Measurements from ENCODE around the gene CDKN1C. TPM values are rescaled to one million over a fixed set of nuclear protein-coding genes. Genes with fewer than 3 reads are reported as not detected.

Gene CDKN1C
- total and polyA plus RNA-seq, 9 donors: 72.3 to 363 (median 211) TPM

GRCh38 chr11:2835296-2835695 is 50.3 kb downstream of the CDKN1C start:
- 62 to 84% (median 71%) methylated on average over 6 of the region's 6 CpGs for WGBS, 3 donors
- no peaks in the 10 kb centered on the region for H3K36me3 ChIP-seq
- intact Hi-C loops (cut with DNase I): loop anchor here in 1 of 4 donors (5.0 kb wide), 1 partner anchor 42 kb away; no protein-coding TSS in a partner anchor
- peaks cover 8% of the 10 kb centered on the region for H3K4me1 ChIP-seq (ENCODE audit: insufficient read depth)
- no peak for DNase-seq
- H3K27ac ChIP-seq: no peak overlapping the region
- no peaks in the 10 kb centered on the region for H3K9me3 ChIP-seq
- H3K4me3 ChIP-seq: no peak overlapping the region
- H3K27me3 ChIP-seq: no peaks in the 10 kb centered on the region
- TF ChIP-seq EP300 (IDR thresholded peaks at IDR 0.05) (no peak), POLR2A (IDR thresholded peaks at IDR 0.05) (no peak), CTCF (IDR thresholded peaks at IDR 0.05) (no peak)

- intact Hi-C loops (cut with DNase I): loop anchor here in 1 of 4 donors (5.0 kb wide), 1 partner anchor 43 kb away; no protein-coding TSS in a partner anchor
- no peaks in the 10 kb centered on the region for H3K27me3 ChIP-seq
- H3K36me3 ChIP-seq: no peaks in the 10 kb centered on the region
- DNase-seq: peak in 4 of 5 donors; percentile 48 to 71 (median 66)
- no peaks in the 10 kb centered on the region for H3K9me3 ChIP-seq
- 41 to 60% (median 59%) methylated on average over 14 to 16 of the region's 16 CpGs for WGBS, 3 donors
- H3K4me1 ChIP-seq (ENCODE audit: insufficient read depth): peaks cover 8% of the 10 kb centered on the region
- no peak overlapping the region for H3K4me3 ChIP-seq
- H3K27ac ChIP-seq: no peak overlapping the region
- TF ChIP-seq POLR2A (IDR thresholded peaks at IDR 0.05): no peak
- no peak for TF ChIP-seq EP300 (IDR thresholded peaks at IDR 0.05)
- no peak for TF ChIP-seq CTCF (IDR thresholded peaks at IDR 0.05)
These were observed 50.9 kb downstream of the CDKN1C start for GRCh38 chr11:2834503-2835273.

GRCh38 chr11:2833716-2834502 is 51.7 kb downstream of the CDKN1C start:
- TF ChIP-seq POLR2A (IDR thresholded peaks at IDR 0.05): no peak
- no peak for TF ChIP-seq EP300 (IDR thresholded peaks at IDR 0.05)
- no peak for TF ChIP-seq CTCF (IDR thresholded peaks at IDR 0.05)
- no peaks in the 10 kb centered on the region for H3K27me3 ChIP-seq
- WGBS, 3 donors: 87 to 89% (median 87%) methylated on average over 19 of the region's 19 CpGs
- intact Hi-C loops (cut with DNase I): no loop called here
- H3K36me3 ChIP-seq: no peaks in the 10 kb centered on the region
- no peak overlapping the region for H3K27ac ChIP-seq
- peaks cover 8% of the 10 kb centered on the region for H3K4me1 ChIP-seq (ENCODE audit: insufficient read depth)
- H3K9me3 ChIP-seq: no peaks in the 10 kb centered on the region
- no peak overlapping the region for H3K4me3 ChIP-seq
- no peak for DNase-seq

Small RNA genes lying within 50 kb of the gene (small RNA-seq; reads per million reads assigned to genes)
- not detected for gene AC013791.1

Other genes with a start within 250 kb of the CDKN1C start
- gene KCNQ1OT1, start 185.8 kb downstream of the CDKN1C start, total RNA-seq: 10 to 100 TPM in 1 of 7 donors, 1 to 10 TPM in 6; 3.9 to 11.5 (median 6.8) TPM
- under 1 TPM; 0.43 to 0.52 TPM for gene KCNQ1OT1, start 185.8 kb downstream of the CDKN1C start, polyA plus RNA-seq
- gene PHLDA2, start 43.6 kb upstream of the CDKN1C start, total RNA-seq: 10 to 100 TPM in 1 of 7 donors, 1 to 10 TPM in 3, under 1 TPM in 3; 0.60 to 11.3 (median 1.7) TPM
- gene PHLDA2, start 43.6 kb upstream of the CDKN1C start, polyA plus RNA-seq: 1 to 10 TPM in 1 of 2 donors, not detected in 1; 4.4 TPM
- 100 to 1,000 TPM in 6 of 7 donors, 10 to 100 TPM in 1; 71.3 to 136 (median 102) TPM for gene NAP1L4, start 106.6 kb upstream of the CDKN1C start, total RNA-seq
- gene NAP1L4, start 106.6 kb upstream of the CDKN1C start, polyA plus RNA-seq: 100 to 1,000 TPM in 1 of 2 donors, 10 to 100 TPM in 1; 54.4 to 112 TPM
- gene CARS1, start 171.6 kb upstream of the CDKN1C start, total RNA-seq: 100 to 1,000 TPM in 1 of 7 donors, 10 to 100 TPM in 6; 12.5 to 148 (median 17.6) TPM
- gene CARS1, start 171.6 kb upstream of the CDKN1C start, polyA plus RNA-seq: 10 to 100 TPM; 15.0 to 22.8 TPM